Thyroid gland (tissue), 4 donors: ENCODE data around the gene FAM240A. TPM values are rescaled to one million over a fixed set of nuclear protein-coding genes. Genes with fewer than 3 reads are reported as not detected.

Experiments used
- DNase-seq, 2 donors: peaks; one replicate each; pipeline ENCODE4 v3.0.0-alpha.2; 2019
- H3K27ac ChIP-seq, 3 donors: fragments of 200-600 bp; sonication (generic); 1 replicate in 2 of 3; 2 replicates in 1 of 3; pipeline ENCODE4 v1.5.1; 2016 to 2019; ENCODE audit warnings: mild to moderate bottlenecking in 1 of 3, moderate library complexity in 1 of 3
- H3K27me3 ChIP-seq: fragments of 200-600 bp; sonication (generic); one replicate; pipeline ENCODE4 v1.5.1; 2019
- H3K36me3 ChIP-seq, 2 donors: fragments of 200-600 bp; sonication (generic); one replicate each; pipeline ENCODE4 v1.5.1; 2016 to 2019
- H3K4me1 ChIP-seq, 2 donors: fragments of 200-600 bp; sonication (generic); one replicate each; pipeline ENCODE4 v1.5.1; 2017 to 2019
- H3K4me3 ChIP-seq, 3 donors: fragments of 200-600 bp; sonication (generic); replicated peaks in 1 of 3; 1 replicate in 2 of 3; 2 replicates in 1 of 3; pipeline ENCODE4 v1.5.1; 2016; ENCODE audit warnings: mild to moderate bottlenecking in 1 of 3
- H3K9me3 ChIP-seq: fragments of 200-600 bp; sonication (generic); one replicate; pipeline ENCODE4 v1.5.1; 2017
- CTCF ChIP-seq, 6 experiments: fragments of 200-600 bp in 3 of 6; fragments of 450-650 bp in 3 of 6; sonication (generic) in 3 of 6; IDR thresholded peaks; one replicate each; pipeline ENCODE4 v1.5.1; 2016 to 2019; ENCODE audit warnings: antibody characterized with exemption in 6 of 6, mild to moderate bottlenecking in 2 of 6, inconsistent platforms in 1 of 6, moderate library complexity in 1 of 6
- POLR2A ChIP-seq, 2 donors: fragments of 450-650 bp; IDR thresholded peaks; one replicate each; pipeline ENCODE4 v1.6.1; 2017; ENCODE audit warnings: antibody characterized with exemption in 2 of 2, mild to moderate bottlenecking in 2 of 2, moderate library complexity in 1 of 2
- WGBS, 2 donors: methylation state at CpG; one replicate each; pipeline ENCODE4 v1.1.5; 2017; 5-methylcytosine and 5-hydroxymethylcytosine counted together
- intact Hi-C: fragments of 100-400 bp; cut with DNase I; formaldehyde crosslinking; loops from one replicate; pipeline ENCODE4 v1.15.1; 2023
- total RNA-seq, 4 donors: library from RNA; depleted of rRNA; stranded (reverse); fragments of >200 nt; gene quantifications; one replicate each; pipeline ENCODE4 v1.2.3, GENCODE V29; 2016

FAM240A gene
- total RNA-seq, 4 donors from 2014 or later, result 0.22 to 1.1 TPM; not detected in 2

- intact Hi-C loops, result no loop called here
- Histone ChIP-seq H3K4me3 (no peak overlapping the region), H3K36me3 (no peaks in the 10 kb centered on the region), H3K27ac (no peak overlapping the region), H3K4me1 (no peaks in the 10 kb centered on the region), H3K9me3 (no peaks in the 10 kb centered on the region), H3K27me3 (no peaks in the 10 kb centered on the region)
- TF ChIP-seq CTCF (IDR thresholded peaks at IDR 0.05) (no peak), POLR2A (IDR thresholded peaks at IDR 0.05) (no peak)
- DNase-seq, result no peak
- 93 to 94% methylated on average over 4 of the region's 4 CpGs for WGBS, 2 donors
Measured at GRCh38 chr3:46594723-46595122, 17.6 kb upstream of the FAM240A start.

GRCh38 chr3:46595819-46596314, 16.5 kb upstream of the FAM240A start:
- DNase-seq, result no peak
- no peaks in the 10 kb centered on the region for H3K36me3 ChIP-seq

GRCh38 chr3:46599590-46599989, 12.7 kb upstream of the FAM240A start:
- Histone ChIP-seq H3K27ac (no peak overlapping the region), H3K36me3 (no peaks in the 10 kb centered on the region), H3K27me3 (no peaks in the 10 kb centered on the region), H3K4me1 (no peaks in the 10 kb centered on the region), H3K9me3 (no peaks in the 10 kb centered on the region), H3K4me3 (no peak overlapping the region)
- TF ChIP-seq CTCF (IDR thresholded peaks at IDR 0.05) (no peak), POLR2A (IDR thresholded peaks at IDR 0.05) (no peak)
- intact Hi-C loops, result no loop called here
- 77 to 88% methylated on average over 5 of the region's 5 CpGs for WGBS, 2 donors
- DNase-seq, result no peak

More at GRCh38 chr3:46595819-46596314, 16.5 kb upstream of the FAM240A start:
- Histone ChIP-seq H3K27me3 (no peaks in the 10 kb centered on the region), H3K4me3 (no peak overlapping the region), H3K4me1 (no peaks in the 10 kb centered on the region), H3K9me3 (no peaks in the 10 kb centered on the region), H3K27ac (no peak overlapping the region)
- intact Hi-C loops, result no loop called here
- TF ChIP-seq POLR2A (IDR thresholded peaks at IDR 0.05) (no peak), CTCF (IDR thresholded peaks at IDR 0.05) (no peak)
- WGBS, 2 donors, result 90 to 91% methylated on average over 8 of the region's 8 CpGs

- Histone ChIP-seq H3K36me3 (no peaks in the 10 kb centered on the region), H3K27ac (no peak overlapping the region), H3K4me3 (no peak overlapping the region), H3K4me1 (no peaks in the 10 kb centered on the region), H3K27me3 (no peaks in the 10 kb centered on the region), H3K9me3 (no peaks in the 10 kb centered on the region)
- WGBS, 2 donors, result 64 to 71% methylated on average over 1 of the region's 1 CpG
- TF ChIP-seq CTCF (IDR thresholded peaks at IDR 0.05), result no peak
- no peak for TF ChIP-seq POLR2A (IDR thresholded peaks at IDR 0.05)
- no peak for DNase-seq
- intact Hi-C loops, result no loop called here
Measured at GRCh38 chr3:46603446-46604046, 8.8 kb upstream of the FAM240A start.

- 76 to 89% methylated on average over 2 of the region's 2 CpGs for WGBS, 2 donors
- H3K27ac ChIP-seq, result no peak overlapping the region
- TF ChIP-seq POLR2A (IDR thresholded peaks at IDR 0.05), result no peak
- no peak for TF ChIP-seq CTCF (IDR thresholded peaks at IDR 0.05)
- H3K4me3 ChIP-seq, result no peak overlapping the region
- H3K4me1 ChIP-seq, result peaks cover 0 to 1% of the 10 kb centered on the region in 2 donors
- no peaks in the 10 kb centered on the region for H3K9me3 ChIP-seq
- no peaks in the 10 kb centered on the region for H3K36me3 ChIP-seq
- intact Hi-C loops, result no loop called here
- no peak for DNase-seq
- no peaks in the 10 kb centered on the region for H3K27me3 ChIP-seq
Measured at GRCh38 chr3:46604127-46604526, 8.2 kb upstream of the FAM240A start.
